ENCODE data around the gene BCAS1.

DNA sequence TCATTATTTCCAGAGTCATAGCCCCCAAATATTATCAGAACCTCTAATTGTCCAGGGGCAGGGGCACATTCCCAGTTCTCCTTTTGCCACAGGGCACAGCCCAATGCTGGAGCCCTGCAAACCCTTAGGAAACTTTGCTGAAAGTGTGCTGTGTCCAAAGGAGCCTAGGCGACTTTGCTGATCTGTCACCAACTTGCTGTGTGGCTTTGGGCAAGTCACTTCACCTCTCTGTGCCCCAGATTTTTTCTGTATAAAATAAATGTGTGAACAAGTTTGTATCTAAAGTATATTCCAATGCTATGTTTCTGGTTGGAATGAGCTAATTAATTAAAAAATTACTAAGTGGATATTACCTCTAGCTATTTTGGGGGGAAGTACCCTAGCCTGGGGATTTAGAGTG is 25.4 kb upstream of the BCAS1 start:
- TF ChIP-seq, protein P1, sequence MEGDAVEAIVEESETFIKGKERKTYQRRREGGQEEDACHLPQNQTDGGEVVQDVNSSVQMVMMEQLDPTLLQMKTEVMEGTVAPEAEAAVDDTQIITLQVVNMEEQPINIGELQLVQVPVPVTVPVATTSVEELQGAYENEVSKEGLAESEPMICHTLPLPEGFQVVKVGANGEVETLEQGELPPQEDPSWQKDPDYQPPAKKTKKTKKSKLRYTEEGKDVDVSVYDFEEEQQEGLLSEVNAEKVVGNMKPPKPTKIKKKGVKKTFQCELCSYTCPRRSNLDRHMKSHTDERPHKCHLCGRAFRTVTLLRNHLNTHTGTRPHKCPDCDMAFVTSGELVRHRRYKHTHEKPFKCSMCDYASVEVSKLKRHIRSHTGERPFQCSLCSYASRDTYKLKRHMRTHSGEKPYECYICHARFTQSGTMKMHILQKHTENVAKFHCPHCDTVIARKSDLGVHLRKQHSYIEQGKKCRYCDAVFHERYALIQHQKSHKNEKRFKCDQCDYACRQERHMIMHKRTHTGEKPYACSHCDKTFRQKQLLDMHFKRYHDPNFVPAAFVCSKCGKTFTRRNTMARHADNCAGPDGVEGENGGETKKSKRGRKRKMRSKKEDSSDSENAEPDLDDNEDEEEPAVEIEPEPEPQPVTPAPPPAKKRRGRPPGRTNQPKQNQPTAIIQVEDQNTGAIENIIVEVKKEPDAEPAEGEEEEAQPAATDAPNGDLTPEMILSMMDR (IDR thresholded peaks at IDR 0.05), result no peak
- no peak for TF ChIP-seq POLR2A (IDR thresholded peaks at IDR 0.05)

All from adrenal gland (tissue), 5 donors.